Liver (tissue), 3 donors: ENCODE results near the gene SBK1.

ENCODE experiments used
- CTCF ChIP-seq: fragments of 150-350 bp; IDR thresholded peaks from 2 replicates; pipeline ENCODE4 v1.5.1; 2017; ENCODE audit warnings: improper control_type of control experiment, low read depth, low read length; ENCODE audit not compliant: missing input control
- SP1 ChIP-seq: IDR thresholded peaks from 2 replicates; pipeline ENCODE4 v1.6.1; 2018; ENCODE audit warnings: antibody characterized with exemption, mild to moderate bottlenecking
- TAF1 ChIP-seq: conservative IDR thresholded peaks from 2 replicates; pipeline ENCODE4 v1.6.1; 2016; ENCODE audit warnings: antibody characterized with exemption, mild to moderate bottlenecking
- YY1 ChIP-seq: IDR thresholded peaks from 2 replicates; pipeline ENCODE4 v1.6.1; 2016; ENCODE audit warnings: antibody characterized with exemption, mild to moderate bottlenecking
- donor health status: healthy.
- donor health status: healthy.

- TF ChIP-seq TAF1 (no peak), SP1 (no peak), CTCF (peak; percentile 66), YY1 (peak; percentile 64)
Observed at GRCh38 chr16:28326881-28327610, 34.7 kb downstream of the SBK1 start.
